Stimulated activated CD8-positive, alpha-beta memory T cell treated with anti-CD3 and anti-CD28 coated beads, Interleukin-4, amount 100 ng/mL, for 48 hours (primary cell): ENCODE measurements around the gene GABPA.
"Not testable (repeated sequence)": the region's sequence is repeated elsewhere in the genome, so short reads cannot be mapped to it uniquely, and the experiment has no call there.

ENCODE experiments used
- DNase-seq: peaks from one replicate; pipeline ENCODE4 v3.0.0-alpha.2; 2020

Gene GABPA

GRCh38 chr21:25742900-25743299, 8.1 kb downstream of the GABPA start:
- DNase-seq, result no peak

DNA sequence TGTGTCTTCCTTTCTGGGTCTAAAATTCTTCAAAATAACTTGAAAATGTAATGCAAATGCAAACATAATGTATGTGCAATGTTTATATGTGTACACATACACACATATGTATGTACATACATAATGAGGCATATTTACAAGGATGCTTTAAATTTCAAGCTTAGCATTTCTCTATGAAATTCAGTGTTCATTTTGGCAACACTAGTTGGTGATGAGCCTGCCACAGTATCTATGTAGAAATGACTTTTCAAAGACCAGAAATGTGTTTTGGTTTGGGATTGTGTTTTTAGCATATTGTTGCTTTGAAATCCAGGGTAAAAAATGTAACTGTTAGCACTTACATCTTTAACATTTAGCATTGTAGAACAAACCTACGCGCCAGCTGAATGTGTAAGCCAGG, 10.1 kb downstream of the GABPA start:
- no peak for DNase-seq

DNA sequence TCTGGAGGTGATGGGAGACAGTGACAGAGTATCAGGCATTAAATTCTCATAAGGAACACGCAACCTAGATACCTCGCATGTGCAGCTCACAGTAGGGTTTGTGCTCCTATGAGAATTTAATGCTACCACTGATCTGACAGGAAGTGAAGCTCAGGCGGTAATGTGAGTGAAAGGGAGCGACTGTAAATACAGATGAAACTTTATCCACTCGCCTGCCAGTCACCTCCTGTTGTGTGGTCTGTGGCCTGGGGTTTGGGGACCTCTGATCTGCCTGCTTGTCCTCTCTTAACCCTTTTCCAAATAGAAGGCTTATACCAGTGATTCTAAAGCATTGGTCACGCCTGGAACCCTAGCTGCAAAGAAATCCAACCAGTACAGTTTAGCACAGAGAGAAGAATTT, 15.3 kb downstream of the GABPA start:
- no peak for DNase-seq

DNA sequence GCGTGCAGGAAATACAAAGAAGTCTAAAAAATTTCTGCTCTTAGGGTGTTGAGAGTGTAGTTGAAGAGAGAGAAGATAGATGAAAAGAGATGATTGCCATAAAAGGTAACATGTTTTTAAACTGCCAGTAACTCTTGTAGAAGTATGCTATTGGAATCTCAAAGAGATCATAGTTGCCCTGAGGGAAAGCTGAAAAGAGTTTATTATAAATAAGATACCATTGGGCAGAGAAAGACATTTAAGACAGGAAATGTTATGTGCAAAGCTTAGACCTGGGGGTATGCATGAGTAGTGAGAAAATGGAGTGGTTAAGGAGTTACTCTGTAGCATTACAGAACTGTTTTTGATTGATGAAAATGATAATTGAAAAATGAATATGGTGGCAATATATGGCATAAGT, 17.6 kb downstream of the GABPA start:
- DNase-seq, result no peak

DNA sequence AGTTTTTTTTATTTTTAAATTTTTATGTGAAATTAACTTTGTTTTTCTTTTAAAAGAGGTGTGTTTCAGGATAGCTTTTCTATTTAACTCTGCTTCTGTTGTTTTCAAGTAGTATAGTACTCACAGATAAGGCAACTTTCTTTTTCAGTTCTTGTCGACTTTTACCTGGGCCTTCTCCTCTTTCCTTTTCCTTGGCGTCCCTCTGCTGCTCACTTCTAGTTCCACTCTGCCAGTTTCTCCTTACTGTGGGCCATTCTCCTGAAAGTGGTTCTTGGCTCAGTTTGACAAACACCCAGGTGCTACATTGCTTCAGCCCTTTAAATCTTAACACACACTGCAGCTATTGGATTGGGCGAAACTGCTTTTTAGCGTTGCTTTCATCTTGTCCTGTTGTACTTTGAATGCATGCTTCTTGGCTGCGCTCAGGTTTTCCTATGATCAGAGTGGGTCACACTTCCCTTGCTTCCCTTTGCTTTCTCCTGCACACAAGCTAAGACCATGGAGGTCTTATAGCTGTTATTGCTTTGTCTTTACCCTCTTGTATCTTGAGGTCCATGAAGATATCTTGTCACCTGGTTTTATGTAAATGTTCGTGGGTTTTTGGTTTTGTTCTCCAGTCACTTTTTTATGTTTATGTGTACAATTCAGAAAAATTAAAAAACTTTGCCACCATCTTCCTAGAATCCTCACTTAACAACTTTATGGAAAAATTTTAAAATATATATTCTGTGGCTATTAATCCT, 21.6 kb downstream of the GABPA start:
- DNase-seq, result no peak

DNA sequence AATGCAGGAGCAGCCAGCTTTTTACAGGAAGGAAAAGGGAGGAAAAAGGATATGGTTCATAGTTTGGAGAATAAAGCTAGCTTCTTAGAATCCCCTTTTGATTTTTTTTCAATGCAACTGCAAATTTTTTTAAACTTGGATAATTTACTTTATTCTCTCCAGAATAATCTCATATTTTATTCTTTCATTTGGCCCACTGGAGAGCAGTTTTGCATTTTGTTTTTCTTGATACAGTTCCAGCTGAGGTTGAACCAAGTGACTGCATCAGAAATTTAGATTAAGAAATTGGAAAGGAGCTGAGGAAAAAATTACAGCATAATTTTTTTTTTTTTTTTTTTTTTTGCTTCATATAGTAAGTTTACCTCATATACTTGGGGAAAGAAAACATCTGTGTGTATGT, 22.8 kb downstream of the GABPA start:
- no peak for DNase-seq

DNA sequence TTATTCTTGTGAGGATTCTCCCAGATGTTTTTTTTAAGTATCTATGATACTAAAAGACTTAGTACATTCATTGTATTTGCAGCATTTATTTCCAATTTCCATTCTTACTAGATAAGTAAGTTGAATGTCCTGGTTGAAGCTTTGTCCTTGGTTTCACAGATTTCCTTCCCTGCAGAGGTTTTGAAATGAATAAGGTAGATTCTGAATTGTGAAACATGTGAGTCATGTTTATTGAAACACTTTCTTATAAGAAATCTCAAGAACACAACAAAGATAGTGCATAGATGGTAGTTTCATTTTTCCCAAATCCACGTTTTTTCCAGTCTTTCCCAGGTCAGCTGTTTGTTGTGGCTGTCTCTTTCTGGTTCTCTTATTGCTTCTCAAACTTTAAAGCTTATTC, 24.8 kb downstream of the GABPA start:
- DNase-seq, result no peak

DNA sequence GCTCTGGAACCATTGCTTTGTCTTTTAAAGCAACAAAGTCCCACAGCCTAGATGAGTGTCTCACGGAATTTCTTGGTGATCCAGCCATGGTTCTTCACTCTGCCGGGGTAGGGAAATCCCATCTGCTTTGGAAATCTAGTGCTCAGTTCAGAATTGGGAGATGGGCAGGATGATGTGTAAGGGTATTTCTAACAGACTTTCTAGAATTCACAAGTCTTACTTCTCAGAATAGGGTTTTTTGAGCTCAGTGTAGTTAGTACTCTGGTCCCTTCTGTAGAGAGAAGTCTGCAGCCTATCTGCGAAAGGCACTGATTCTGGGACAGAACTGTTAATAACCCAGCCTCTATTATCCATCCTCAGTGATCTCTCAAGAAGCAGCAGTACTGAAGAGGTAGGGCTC, 25.3 kb downstream of the GABPA start:
- no peak for DNase-seq

GRCh38 chr21:25760677-25761076, 25.9 kb downstream of the GABPA start:
- DNase-seq, result no peak

DNA sequence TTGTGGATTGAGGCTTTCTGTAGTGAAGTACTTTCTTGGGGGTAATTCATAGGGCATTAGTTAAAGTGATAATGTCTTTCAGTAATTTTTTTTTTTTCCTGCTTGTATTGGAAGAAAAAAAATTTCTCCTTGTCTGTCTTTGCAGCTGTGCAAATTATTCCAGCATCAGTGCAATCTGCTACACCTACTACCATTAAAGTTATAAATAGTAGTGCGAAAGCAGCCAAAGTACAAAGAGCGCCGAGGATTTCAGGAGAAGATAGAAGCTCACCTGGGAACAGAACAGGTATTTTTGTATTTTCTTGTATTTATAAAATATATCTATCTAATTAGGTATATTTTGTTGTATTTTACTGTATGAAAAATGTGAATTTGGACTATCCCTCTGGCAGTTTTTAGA, 29.3 kb downstream of the GABPA start:
- no peak for DNase-seq

DNA sequence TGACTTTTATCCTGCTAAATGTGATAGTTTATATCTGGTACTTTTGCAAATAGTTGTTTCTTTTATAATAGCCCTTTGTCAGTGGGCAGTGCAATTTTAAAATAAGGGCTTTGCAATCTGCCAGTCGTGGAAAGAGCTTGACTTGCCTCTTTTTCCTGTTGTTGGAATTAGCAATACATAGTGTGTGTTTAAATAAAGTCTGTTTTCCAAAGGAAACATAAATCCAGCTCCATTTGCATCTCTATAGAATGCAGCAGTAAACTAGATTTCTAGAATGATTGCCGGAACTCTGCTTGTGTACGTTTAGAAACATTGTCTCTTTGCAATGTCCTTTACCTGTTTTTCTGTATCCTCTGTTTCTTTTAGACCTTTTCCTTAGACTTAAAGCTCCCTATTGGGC, 33.1 kb downstream of the GABPA start:
- DNase-seq, result no peak

GRCh38 chr21:25772686-25773085, 37.9 kb downstream of the GABPA start:
- DNase-seq, result no peak

DNA sequence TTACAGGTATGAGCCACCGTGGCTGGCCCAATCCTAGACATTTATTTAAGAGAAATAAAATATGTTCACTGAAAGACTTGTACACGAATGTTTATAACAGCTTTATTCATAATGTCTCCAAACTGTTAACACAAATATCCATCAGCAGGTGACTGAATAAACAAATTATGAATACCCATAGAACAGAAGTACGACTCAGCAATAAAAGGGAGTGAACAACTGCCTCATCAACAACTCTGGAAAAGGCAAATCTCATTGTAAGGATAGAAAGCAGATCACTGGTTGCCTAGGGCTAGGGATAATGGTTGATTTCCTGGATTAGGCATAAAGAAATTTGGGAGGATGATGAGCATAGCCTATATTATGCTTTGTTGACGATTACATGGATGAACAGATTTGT, 41.7 kb downstream of the GABPA start:
- no peak for DNase-seq

- not testable (repeated sequence) for DNase-seq
Measured at GRCh38 chr21:25778126-25778875, 43.5 kb downstream of the GABPA start.

DNA sequence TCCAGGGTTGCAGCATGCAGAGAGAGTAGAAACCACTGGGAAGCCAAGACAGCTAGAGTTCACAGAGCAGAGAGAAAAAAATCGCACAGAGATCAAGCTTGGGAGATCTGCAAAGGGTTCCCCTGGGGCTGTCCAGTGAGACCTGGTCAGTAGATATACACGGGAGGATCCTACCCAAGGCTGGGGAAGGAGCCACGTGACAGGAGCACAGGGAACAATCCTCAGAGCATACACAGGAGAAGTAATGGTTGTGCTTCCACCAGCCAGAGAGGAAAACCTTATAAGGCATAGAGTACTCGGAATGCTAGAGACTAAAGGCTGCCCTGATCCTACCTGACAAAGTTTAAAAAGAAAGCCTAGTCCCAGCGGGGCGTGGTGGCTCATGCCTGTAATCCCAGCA, 53.9 kb downstream of the GABPA start:
- DNase-seq, result no peak

DNA sequence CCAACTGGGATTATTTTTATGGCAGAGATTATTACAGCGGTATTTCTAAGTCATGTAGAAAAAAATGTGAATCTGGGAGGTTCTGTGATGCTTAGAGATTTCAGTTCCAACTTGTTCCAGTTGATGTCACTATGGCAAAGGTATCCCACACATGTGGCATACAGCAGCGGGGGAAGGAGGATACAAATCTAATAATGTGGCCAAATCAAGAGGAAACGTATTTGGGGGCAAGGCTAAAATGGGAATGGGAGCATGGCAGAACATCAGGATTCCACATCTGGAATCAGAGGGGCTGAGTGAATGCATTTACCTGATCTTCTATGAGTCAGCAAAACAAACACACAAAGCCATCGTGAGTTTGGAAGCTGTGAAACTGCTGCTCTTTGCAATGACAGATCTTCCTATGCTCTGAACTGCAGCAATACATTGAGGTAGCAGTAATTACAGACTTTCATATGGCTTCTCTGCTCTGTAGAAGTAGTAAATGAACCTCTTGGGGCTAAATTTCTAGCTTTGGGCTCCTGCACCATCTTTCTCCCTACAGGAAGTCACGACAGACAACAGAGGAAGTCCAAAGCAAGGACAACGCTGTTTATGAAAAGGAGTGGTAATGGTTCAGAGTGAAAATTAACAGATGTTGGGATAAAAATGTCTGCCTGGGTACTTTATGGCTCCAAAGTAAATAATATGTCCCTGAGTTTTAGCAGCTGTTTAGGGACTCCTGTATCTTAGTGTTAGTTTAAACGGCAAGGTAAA, 55.5 kb downstream of the GABPA start:
- no peak for DNase-seq

DNA sequence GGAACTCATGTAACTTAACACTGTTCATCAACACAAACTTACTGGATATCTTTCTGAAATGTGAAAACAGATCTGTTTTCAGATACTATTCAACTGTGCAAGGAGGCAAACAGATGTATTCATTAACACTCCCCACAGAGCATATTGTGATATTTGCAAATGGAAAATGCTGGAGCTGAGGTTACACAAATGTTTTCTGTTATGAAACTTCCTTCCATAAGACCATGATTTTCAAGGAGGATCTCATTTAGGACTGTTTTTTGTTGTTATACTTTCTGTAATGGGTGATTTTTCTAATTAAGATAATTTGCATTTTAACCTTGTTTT, 56.1 kb downstream of the GABPA start:
- DNase-seq, result no peak

GRCh38 chr21:25791319-25791718, 56.5 kb downstream of the GABPA start:
- no peak for DNase-seq

GRCh38 chr21:25801217-25802014, 66.6 kb downstream of the GABPA start:
- DNase-seq, result peak; percentile 92

DNA sequence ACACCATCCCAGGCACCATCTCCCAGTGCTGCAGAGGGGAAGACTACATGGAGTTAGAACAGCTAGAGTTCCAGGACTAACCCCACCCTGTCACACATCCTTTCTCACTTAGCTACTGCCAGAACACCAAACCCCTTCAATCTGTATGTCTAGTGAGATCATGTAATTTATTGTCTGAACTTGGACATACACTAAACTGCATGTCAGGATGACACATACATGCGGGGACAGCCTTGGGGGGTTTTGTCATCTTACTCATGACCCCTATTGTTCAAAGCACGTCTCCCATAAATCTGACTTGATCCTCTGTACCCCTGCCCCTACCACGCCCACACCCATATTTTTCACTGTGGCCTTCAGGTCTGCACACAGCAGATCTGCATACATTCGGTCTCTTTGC, 71.3 kb downstream of the GABPA start:
- no peak for DNase-seq

DNA sequence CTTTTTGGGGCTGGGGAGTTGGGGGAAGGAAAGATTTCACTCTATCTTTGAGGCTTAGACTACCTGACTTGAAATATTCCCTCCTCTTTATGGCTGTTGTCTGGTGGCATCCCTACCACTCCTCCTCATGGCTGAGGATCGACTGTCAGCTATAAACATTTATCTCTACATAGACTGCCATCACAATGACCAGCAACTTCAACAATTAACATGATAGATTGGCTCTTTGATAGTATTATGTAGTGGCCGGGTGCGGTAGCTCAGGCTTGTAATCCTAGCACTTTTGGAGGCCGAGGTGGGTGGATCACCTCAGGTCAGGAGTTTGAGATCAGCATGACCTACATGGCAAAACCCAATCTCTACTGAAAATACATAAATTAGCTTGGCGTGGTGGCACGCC, 72.4 kb downstream of the GABPA start:
- DNase-seq, result no peak

- no peak for DNase-seq
Measured at GRCh38 chr21:25809013-25809412, 74.2 kb downstream of the GABPA start.

DNA sequence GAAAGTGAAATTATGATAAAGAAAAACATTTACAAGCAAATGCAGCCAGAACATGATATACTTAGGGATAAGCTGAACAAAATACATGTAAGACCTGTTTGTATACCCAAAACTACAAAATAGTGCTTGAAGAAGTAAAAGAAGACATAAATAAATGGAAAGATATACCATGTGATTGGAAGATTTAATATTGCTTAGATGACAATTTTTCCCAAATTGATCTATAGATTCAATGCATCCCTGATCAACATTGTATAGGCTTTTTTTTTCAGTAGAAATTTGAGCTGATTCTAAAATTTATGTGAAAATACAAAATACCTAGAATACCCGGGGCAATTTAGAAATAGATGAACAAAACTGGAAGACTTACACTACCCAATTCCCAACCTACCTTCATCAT, 76.4 kb downstream of the GABPA start:
- DNase-seq, result no peak
